Measurements from ENCODE around the gene ASPN.

Gene ASPN

GRCh38 chr9:92407818-92408217 is 74.5 kb downstream of the ASPN start:
- DNase-seq, result no peak

GRCh38 chr9:92406477-92406876 is 75.8 kb downstream of the ASPN start:
- peak; percentile 10 to 24 for DNase-seq
